ENCODE results near the gene ABLIM2. TPM values are rescaled to one million over a fixed set of nuclear protein-coding genes. Genes with fewer than 3 reads are reported as not detected.

ABLIM2 gene
- total RNA-seq, 3 donors from 2014 or later (not counting 1 experiment from before 2014, with no cell fraction given): 0.71 to 2.8 (median 1.3) TPM

GRCh38 chr4:8087921-8088495 lies 70.6 kb downstream of the ABLIM2 start:
- Mint-ChIP-seq H3K4me1 (no peaks in the 10 kb centered on the region), H3K27ac (no peak overlapping the region)
- intact Hi-C loops (cut with micrococcal nuclease): no loop called here

GRCh38 chr4:8086783-8087445 lies 71.7 kb downstream of the ABLIM2 start:
- WGBS (ENCODE audit: insufficient coverage): 67% methylated on average over 14 of the region's 14 CpGs

More at GRCh38 chr4:8087921-8088495, 70.6 kb downstream of the ABLIM2 start:
- H3K4me3 ChIP-seq (ENCODE audit: low read length): no peak overlapping the region
- ATAC-seq: no peak
- H3K9me3 Mint-ChIP-seq: no peaks in the 10 kb centered on the region
- no peaks in the 10 kb centered on the region for H3K27me3 ChIP-seq (ENCODE audit: control insufficient read depth, insufficient read depth, low read length)
- H3K27ac ChIP-seq (ENCODE audit: low read length): no peak overlapping the region
- H3K4me3 Mint-ChIP-seq: no peak overlapping the region
- no peaks in the 10 kb centered on the region for H3K9me3 ChIP-seq (ENCODE audit: control insufficient read depth, insufficient read depth, low read length)
- no peak for TF ChIP-seq CTCF (IDR thresholded peaks at IDR 0.05)
- no peaks in the 10 kb centered on the region for H3K36me3 ChIP-seq (ENCODE audit: control insufficient read depth, insufficient read depth, low read length)
- H3K36me3 Mint-ChIP-seq: no peaks in the 10 kb centered on the region
- WGBS (ENCODE audit: insufficient coverage): 85% methylated on average over 15 of the region's 18 CpGs
- no peaks in the 10 kb centered on the region for H3K27me3 Mint-ChIP-seq (ENCODE audit: low read depth in 2 of 2)
- H3K4me1 ChIP-seq (ENCODE audit: control insufficient read depth, insufficient read depth, low read length): no peaks in the 10 kb centered on the region
- DNase-seq: no peak

GRCh38 chr4:8085491-8086117 lies 73.0 kb downstream of the ABLIM2 start:
- Histone ChIP-seq H3K36me3 (ENCODE audit: control insufficient read depth, insufficient read depth, low read length) (no peaks in the 10 kb centered on the region), H3K27me3 (ENCODE audit: control insufficient read depth, insufficient read depth, low read length) (no peaks in the 10 kb centered on the region), H3K4me3 (ENCODE audit: low read length) (no peak overlapping the region), H3K4me1 (ENCODE audit: control insufficient read depth, insufficient read depth, low read length) (no peaks in the 10 kb centered on the region), H3K27ac (ENCODE audit: low read length) (no peak overlapping the region), H3K9me3 (ENCODE audit: control insufficient read depth, insufficient read depth, low read length) (no peaks in the 10 kb centered on the region)
- no peak overlapping the region for H3K27ac Mint-ChIP-seq
- H3K9me3 Mint-ChIP-seq: no peaks in the 10 kb centered on the region
- intact Hi-C loops (cut with micrococcal nuclease): no loop called here
- H3K27me3 Mint-ChIP-seq (ENCODE audit: low read depth in 2 of 2): peaks cover 0 to 5% of the 10 kb centered on the region in 2 donors
- no peak for TF ChIP-seq CTCF (IDR thresholded peaks at IDR 0.05)
- H3K4me3 Mint-ChIP-seq: no peak overlapping the region
- DNase-seq (no peak), ATAC-seq (no peak)
- no peaks in the 10 kb centered on the region for H3K4me1 Mint-ChIP-seq
- WGBS (ENCODE audit: insufficient coverage): 86% methylated on average over 22 of the region's 22 CpGs
- no peaks in the 10 kb centered on the region for H3K36me3 Mint-ChIP-seq

More at GRCh38 chr4:8086783-8087445, 71.7 kb downstream of the ABLIM2 start:
- Mint-ChIP-seq H3K4me1 (no peaks in the 10 kb centered on the region), H3K36me3 (no peaks in the 10 kb centered on the region), H3K27me3 (ENCODE audit: low read depth in 2 of 2) (peaks cover 0 to under 1% of the 10 kb centered on the region in 2 donors), H3K9me3 (no peaks in the 10 kb centered on the region), H3K4me3 (no peak overlapping the region), H3K27ac (no peak overlapping the region)
- Histone ChIP-seq H3K27ac (ENCODE audit: low read length) (no peak overlapping the region), H3K4me3 (ENCODE audit: low read length) (no peak overlapping the region), H3K4me1 (ENCODE audit: control insufficient read depth, insufficient read depth, low read length) (no peaks in the 10 kb centered on the region), H3K27me3 (ENCODE audit: control insufficient read depth, insufficient read depth, low read length) (no peaks in the 10 kb centered on the region), H3K9me3 (ENCODE audit: control insufficient read depth, insufficient read depth, low read length) (no peaks in the 10 kb centered on the region), H3K36me3 (ENCODE audit: control insufficient read depth, insufficient read depth, low read length) (no peaks in the 10 kb centered on the region)
- no peak for ATAC-seq
- intact Hi-C loops (cut with micrococcal nuclease): no loop called here
- TF ChIP-seq CTCF (IDR thresholded peaks at IDR 0.05): no peak
- no peak for DNase-seq
